KBM-7 (cell line): Measurements from ENCODE around the gene IGFBP7.
A peak's percentile ranks its signal among the peaks of the same experiment; 100 is the strongest.

ENCODE experiments used
- DNase-seq: peaks from one replicate; pipeline ENCODE4 v3.0.0-alpha.2; 2015
- in situ Hi-C: fragments of 300-500 bp; cut with MboI; formaldehyde crosslinking; loops from 2 replicates; pipeline ENCODE4 v1.14.3; 2020; ENCODE audit warnings: low sequenced_read_pairs, low pct_unique_long_range_greater_than_20kb, mixed read lengths

The IGFBP7 gene

GRCh38 chr4:57132743-57133137 is 22.6 kb upstream of the IGFBP7 start:
- in situ Hi-C loops: no loop called here
- DNase-seq: no peak

- no peak for DNase-seq
- in situ Hi-C loops: no loop called here
These were observed 21.9 kb upstream of the IGFBP7 start for GRCh38 chr4:57131849-57132742.

- no peak for DNase-seq
These were observed 19.3 kb upstream of the IGFBP7 start for GRCh38 chr4:57129477-57129876.

GRCh38 chr4:57127361-57127760 is 17.2 kb upstream of the IGFBP7 start:
- no peak for DNase-seq
- in situ Hi-C loops: no loop called here

More at GRCh38 chr4:57129477-57129876, 19.3 kb upstream of the IGFBP7 start:
- in situ Hi-C loops: no loop called here

- DNase-seq: no peak
- in situ Hi-C loops: no loop called here
These were observed 15.8 kb upstream of the IGFBP7 start for GRCh38 chr4:57125996-57126395.

- in situ Hi-C loops: no loop called here
- no peak for DNase-seq
These were observed 14.0 kb upstream of the IGFBP7 start for GRCh38 chr4:57124145-57124544.

GRCh38 chr4:57122959-57123358 is 12.8 kb upstream of the IGFBP7 start:
- in situ Hi-C loops: no loop called here
- no peak for DNase-seq

GRCh38 chr4:57119054-57119651 is 9.0 kb upstream of the IGFBP7 start:
- in situ Hi-C loops: no loop called here

GRCh38 chr4:57117491-57117890 is 7.3 kb upstream of the IGFBP7 start:
- in situ Hi-C loops: no loop called here
- no peak for DNase-seq

More at GRCh38 chr4:57119054-57119651, 9.0 kb upstream of the IGFBP7 start:
- DNase-seq: no peak

- in situ Hi-C loops: no loop called here
- no peak for DNase-seq
These were observed 6.1 kb upstream of the IGFBP7 start for GRCh38 chr4:57116245-57116644.

- in situ Hi-C loops: no loop called here
- no peak for DNase-seq
These were observed 4.8 kb upstream of the IGFBP7 start for GRCh38 chr4:57114973-57115372.

- in situ Hi-C loops: no loop called here
- DNase-seq: no peak
These were observed 3.7 kb upstream of the IGFBP7 start for GRCh38 chr4:57113870-57114269.

- DNase-seq: peak; percentile 96
- in situ Hi-C loops: no loop called here
These were observed 691 bp upstream of the IGFBP7 start for GRCh38 chr4:57110640-57111511.

- in situ Hi-C loops: no loop called here
- no peak for DNase-seq
These were observed 756 bp downstream of the IGFBP7 start for GRCh38 chr4:57109411-57109846.

- DNase-seq: no peak
- in situ Hi-C loops: no loop called here
These were observed 4.0 kb downstream of the IGFBP7 start for GRCh38 chr4:57106181-57106580.

- no peak for DNase-seq
- in situ Hi-C loops: no loop called here
These were observed 5.3 kb downstream of the IGFBP7 start for GRCh38 chr4:57104706-57105560.

- DNase-seq: no peak
- in situ Hi-C loops: no loop called here
These were observed 7.1 kb downstream of the IGFBP7 start for GRCh38 chr4:57103051-57103450.

GRCh38 chr4:57102050-57102624 is 8.0 kb downstream of the IGFBP7 start:
- DNase-seq: no peak
- in situ Hi-C loops: no loop called here
